ENCODE results near the gene DCAF17.
"Not testable (repeated sequence)": the region's sequence is repeated elsewhere in the genome, so short reads cannot be mapped to it uniquely, and the experiment has no call there.

Gene DCAF17

GRCh38 chr2:171411791-171412483, 22.1 kb upstream of the DCAF17 start:
- no peak overlapping the region for H3K4me3 ChIP-seq (ENCODE audit: low read length)
- H3K4me1 ChIP-seq (ENCODE audit: control insufficient read depth, insufficient read depth, low read length): no peaks in the 10 kb centered on the region
- H3K9me3 ChIP-seq (ENCODE audit: control insufficient read depth, low read length): no peaks in the 10 kb centered on the region
- no peaks in the 10 kb centered on the region for H3K27me3 ChIP-seq (ENCODE audit: control insufficient read depth, insufficient read depth, low read length)
- H3K36me3 ChIP-seq (ENCODE audit: control insufficient read depth, insufficient read depth, low read length): no peaks in the 10 kb centered on the region
- H3K9ac ChIP-seq (ENCODE audit: low read length): no peak overlapping the region

- Histone ChIP-seq H3K36me3 (ENCODE audit: control insufficient read depth, insufficient read depth, low read length) (no peaks in the 10 kb centered on the region), H3K9me3 (ENCODE audit: control insufficient read depth, low read length) (no peaks in the 10 kb centered on the region), H3K27me3 (ENCODE audit: control insufficient read depth, insufficient read depth, low read length) (no peaks in the 10 kb centered on the region), H3K4me1 (ENCODE audit: control insufficient read depth, insufficient read depth, low read length) (no peaks in the 10 kb centered on the region), H3K9ac (ENCODE audit: low read length) (no peak overlapping the region), H3K4me3 (ENCODE audit: low read length) (no peak overlapping the region)
Observed at GRCh38 chr2:171412571-171413175, 21.4 kb upstream of the DCAF17 start.

- not testable (repeated sequence) for H3K4me3 ChIP-seq (ENCODE audit: low read length); H3K27me3 ChIP-seq (ENCODE audit: control insufficient read depth, insufficient read depth, low read length); H3K9ac ChIP-seq (ENCODE audit: low read length); H3K9me3 ChIP-seq (ENCODE audit: control insufficient read depth, low read length); H3K36me3 ChIP-seq (ENCODE audit: control insufficient read depth, insufficient read depth, low read length); H3K4me1 ChIP-seq (ENCODE audit: control insufficient read depth, insufficient read depth, low read length)
Observed at GRCh38 chr2:171414645-171415044, 19.4 kb upstream of the DCAF17 start.

- Histone ChIP-seq H3K27me3 (ENCODE audit: control insufficient read depth, insufficient read depth, low read length) (no peaks in the 10 kb centered on the region), H3K4me3 (ENCODE audit: low read length) (no peak overlapping the region), H3K4me1 (ENCODE audit: control insufficient read depth, insufficient read depth, low read length) (no peaks in the 10 kb centered on the region), H3K36me3 (ENCODE audit: control insufficient read depth, insufficient read depth, low read length) (no peaks in the 10 kb centered on the region), H3K9me3 (ENCODE audit: control insufficient read depth, low read length) (no peaks in the 10 kb centered on the region), H3K9ac (ENCODE audit: low read length) (no peak overlapping the region)
Observed at GRCh38 chr2:171416009-171416926, 17.8 kb upstream of the DCAF17 start.

- Histone ChIP-seq H3K27me3 (ENCODE audit: control insufficient read depth, insufficient read depth, low read length) (no peaks in the 10 kb centered on the region), H3K9ac (ENCODE audit: low read length) (no peak overlapping the region), H3K36me3 (ENCODE audit: control insufficient read depth, insufficient read depth, low read length) (no peaks in the 10 kb centered on the region), H3K9me3 (ENCODE audit: control insufficient read depth, low read length) (no peaks in the 10 kb centered on the region), H3K4me3 (ENCODE audit: low read length) (no peak overlapping the region), H3K4me1 (ENCODE audit: control insufficient read depth, insufficient read depth, low read length) (no peaks in the 10 kb centered on the region)
Observed at GRCh38 chr2:171419333-171419732, 14.7 kb upstream of the DCAF17 start.

GRCh38 chr2:171420728-171421563, 13.1 kb upstream of the DCAF17 start:
- Histone ChIP-seq H3K4me3 (ENCODE audit: low read length) (no peak overlapping the region), H3K4me1 (ENCODE audit: control insufficient read depth, insufficient read depth, low read length) (no peaks in the 10 kb centered on the region), H3K9me3 (ENCODE audit: control insufficient read depth, low read length) (no peaks in the 10 kb centered on the region), H3K9ac (ENCODE audit: low read length) (no peak overlapping the region), H3K36me3 (ENCODE audit: control insufficient read depth, insufficient read depth, low read length) (no peaks in the 10 kb centered on the region), H3K27me3 (ENCODE audit: control insufficient read depth, insufficient read depth, low read length) (no peaks in the 10 kb centered on the region)

GRCh38 chr2:171422710-171423495, 11.1 kb upstream of the DCAF17 start:
- H3K4me3 ChIP-seq (ENCODE audit: low read length); H3K27me3 ChIP-seq (ENCODE audit: control insufficient read depth, insufficient read depth, low read length); H3K9me3 ChIP-seq (ENCODE audit: control insufficient read depth, low read length); H3K36me3 ChIP-seq (ENCODE audit: control insufficient read depth, insufficient read depth, low read length); H3K9ac ChIP-seq (ENCODE audit: low read length); H3K4me1 ChIP-seq (ENCODE audit: control insufficient read depth, insufficient read depth, low read length): not testable (repeated sequence)

- H3K9me3 ChIP-seq (ENCODE audit: control insufficient read depth, low read length): no peaks in the 10 kb centered on the region
- no peak overlapping the region for H3K4me3 ChIP-seq (ENCODE audit: low read length)
- H3K27me3 ChIP-seq (ENCODE audit: control insufficient read depth, insufficient read depth, low read length): no peaks in the 10 kb centered on the region
- H3K36me3 ChIP-seq (ENCODE audit: control insufficient read depth, insufficient read depth, low read length): no peaks in the 10 kb centered on the region
- no peak overlapping the region for H3K9ac ChIP-seq (ENCODE audit: low read length)
- peaks cover 6% of the 10 kb centered on the region for H3K4me1 ChIP-seq (ENCODE audit: control insufficient read depth, insufficient read depth, low read length)
Observed at GRCh38 chr2:171430516-171431410, 3.3 kb upstream of the DCAF17 start.

- Histone ChIP-seq H3K9me3 (ENCODE audit: control insufficient read depth, low read length) (no peaks in the 10 kb centered on the region), H3K9ac (ENCODE audit: low read length) (no peak overlapping the region), H3K36me3 (ENCODE audit: control insufficient read depth, insufficient read depth, low read length) (no peaks in the 10 kb centered on the region), H3K27me3 (ENCODE audit: control insufficient read depth, insufficient read depth, low read length) (no peaks in the 10 kb centered on the region), H3K4me3 (ENCODE audit: low read length) (no peak overlapping the region), H3K4me1 (ENCODE audit: control insufficient read depth, insufficient read depth, low read length) (peaks cover 6% of the 10 kb centered on the region)
Observed at GRCh38 chr2:171431677-171432167, 2.3 kb upstream of the DCAF17 start.

- no peak overlapping the region for H3K9ac ChIP-seq (ENCODE audit: low read length)
- no peak overlapping the region for H3K4me3 ChIP-seq (ENCODE audit: low read length)
- no peaks in the 10 kb centered on the region for H3K27me3 ChIP-seq (ENCODE audit: control insufficient read depth, insufficient read depth, low read length)
- no peaks in the 10 kb centered on the region for H3K9me3 ChIP-seq (ENCODE audit: control insufficient read depth, low read length)
- no peaks in the 10 kb centered on the region for H3K36me3 ChIP-seq (ENCODE audit: control insufficient read depth, insufficient read depth, low read length)
- H3K4me1 ChIP-seq (ENCODE audit: control insufficient read depth, insufficient read depth, low read length): peaks cover 6% of the 10 kb centered on the region
Observed at GRCh38 chr2:171432206-171432968, 1.6 kb upstream of the DCAF17 start.

Measured in mucosa of stomach (tissue), 1 donor.